GM13976 (cell line): ENCODE results near the gene FAM107B.
"Not testable (repeated sequence)": the region's sequence is repeated elsewhere in the genome, so short reads cannot be mapped to it uniquely, and the experiment has no call there.

ENCODE experiments used
- DNase-seq: peaks from one replicate; pipeline ENCODE4 v3.0.0; 2012; ENCODE audit warnings: low spot score
- in situ Hi-C: fragments of 300-500 bp; cut with MboI; formaldehyde crosslinking; loops from one replicate; pipeline ENCODE4 v1.12.0; 2022; ENCODE audit warnings: low sequenced_read_pairs, mixed read lengths, inconsistent platforms; ENCODE audit not compliant: unreplicated experiment
- TF ChIP-seq, protein P1 (sequence below): IDR thresholded peaks from 2 replicates; pipeline ENCODE4 v1.5.1; 2012; ENCODE audit warnings: borderline replicate concordance, mild to moderate bottlenecking; ENCODE audit not compliant: insufficient read depth; ENCODE audit errors: extremely low read depth, missing control alignments, control extremely low read depth

The FAM107B gene

DNA sequence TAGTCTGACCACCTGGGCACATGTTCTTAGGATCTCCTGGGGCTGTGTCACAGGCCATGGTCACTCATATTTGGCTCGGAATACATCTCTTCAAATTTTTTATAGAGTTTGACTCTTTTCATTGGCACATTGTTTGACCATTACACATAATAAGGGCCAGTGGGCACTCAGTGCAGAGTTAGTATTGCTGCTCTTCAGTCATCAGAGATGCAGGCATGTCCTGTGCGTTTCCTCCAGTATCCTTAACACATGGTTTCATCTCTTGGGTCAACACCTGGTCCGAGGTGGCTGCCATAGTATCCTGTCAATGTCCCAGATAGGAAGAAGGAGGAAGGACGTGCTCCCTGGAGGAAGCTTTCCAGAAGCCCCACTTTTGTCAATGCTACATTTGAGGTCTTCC is 125.0 kb downstream of the FAM107B start:
- DNase-seq = no peak
- TF ChIP-seq, protein P1, sequence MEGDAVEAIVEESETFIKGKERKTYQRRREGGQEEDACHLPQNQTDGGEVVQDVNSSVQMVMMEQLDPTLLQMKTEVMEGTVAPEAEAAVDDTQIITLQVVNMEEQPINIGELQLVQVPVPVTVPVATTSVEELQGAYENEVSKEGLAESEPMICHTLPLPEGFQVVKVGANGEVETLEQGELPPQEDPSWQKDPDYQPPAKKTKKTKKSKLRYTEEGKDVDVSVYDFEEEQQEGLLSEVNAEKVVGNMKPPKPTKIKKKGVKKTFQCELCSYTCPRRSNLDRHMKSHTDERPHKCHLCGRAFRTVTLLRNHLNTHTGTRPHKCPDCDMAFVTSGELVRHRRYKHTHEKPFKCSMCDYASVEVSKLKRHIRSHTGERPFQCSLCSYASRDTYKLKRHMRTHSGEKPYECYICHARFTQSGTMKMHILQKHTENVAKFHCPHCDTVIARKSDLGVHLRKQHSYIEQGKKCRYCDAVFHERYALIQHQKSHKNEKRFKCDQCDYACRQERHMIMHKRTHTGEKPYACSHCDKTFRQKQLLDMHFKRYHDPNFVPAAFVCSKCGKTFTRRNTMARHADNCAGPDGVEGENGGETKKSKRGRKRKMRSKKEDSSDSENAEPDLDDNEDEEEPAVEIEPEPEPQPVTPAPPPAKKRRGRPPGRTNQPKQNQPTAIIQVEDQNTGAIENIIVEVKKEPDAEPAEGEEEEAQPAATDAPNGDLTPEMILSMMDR = no peak
- in situ Hi-C loops = no loop called here

DNA sequence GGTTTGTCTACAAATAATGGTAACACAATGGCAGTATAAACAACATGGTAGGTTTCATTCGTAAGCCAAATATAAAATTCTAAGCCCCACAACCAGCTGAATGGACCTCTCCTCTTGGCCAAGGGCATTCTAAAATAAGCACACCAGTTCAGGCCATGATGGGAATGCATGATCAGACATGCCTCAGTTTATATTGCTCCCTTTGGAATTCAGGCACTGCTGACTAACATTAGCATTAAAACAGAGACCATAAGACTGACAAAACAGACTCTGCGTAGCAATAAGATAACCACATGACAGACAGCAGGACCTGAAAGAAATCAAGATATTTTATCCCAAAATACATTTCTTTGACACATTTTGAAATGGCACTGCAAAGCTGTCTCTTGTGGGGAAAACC is 125.8 kb downstream of the FAM107B start:
- DNase-seq = no peak
- in situ Hi-C loops = no loop called here
- TF ChIP-seq, protein P1 = no peak

DNA sequence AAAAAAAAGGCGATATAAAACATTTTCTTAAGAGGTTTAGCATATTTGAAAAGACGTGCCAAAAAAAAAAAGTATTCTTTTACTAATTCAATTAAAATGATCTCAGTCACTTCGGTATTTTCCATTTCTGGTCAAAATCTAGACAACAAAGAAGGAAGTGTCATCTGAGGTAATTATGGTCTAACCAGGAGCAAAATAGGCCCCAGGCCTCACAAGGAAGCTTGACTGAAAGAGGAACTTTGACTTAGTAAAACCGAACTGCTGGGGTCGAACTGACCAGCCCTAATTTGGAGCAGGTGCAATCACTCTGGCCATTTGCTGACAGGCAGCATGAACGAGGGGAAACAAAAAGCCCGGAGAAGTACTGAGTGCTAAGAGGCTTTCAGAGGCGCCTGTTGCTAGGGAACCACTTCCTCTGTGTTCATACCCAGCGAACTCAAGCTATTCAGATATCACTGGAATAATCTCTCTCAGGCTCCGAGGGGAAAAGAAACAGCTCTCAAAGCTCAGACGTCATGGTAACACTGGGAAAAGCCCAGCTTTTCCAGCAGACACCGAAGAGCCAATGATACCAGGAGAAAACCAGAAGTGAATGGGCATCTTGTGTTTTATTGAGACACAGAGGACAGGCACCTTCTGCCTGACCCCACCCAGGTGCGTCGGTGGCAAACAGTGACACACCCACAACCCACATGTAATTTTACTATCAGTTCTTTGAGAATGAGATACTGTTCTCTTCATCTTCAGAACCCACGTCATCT is 126.5 kb downstream of the FAM107B start:
- TF ChIP-seq, protein P1 = no peak
- in situ Hi-C loops = no loop called here
- peak; percentile 75 for DNase-seq

DNA sequence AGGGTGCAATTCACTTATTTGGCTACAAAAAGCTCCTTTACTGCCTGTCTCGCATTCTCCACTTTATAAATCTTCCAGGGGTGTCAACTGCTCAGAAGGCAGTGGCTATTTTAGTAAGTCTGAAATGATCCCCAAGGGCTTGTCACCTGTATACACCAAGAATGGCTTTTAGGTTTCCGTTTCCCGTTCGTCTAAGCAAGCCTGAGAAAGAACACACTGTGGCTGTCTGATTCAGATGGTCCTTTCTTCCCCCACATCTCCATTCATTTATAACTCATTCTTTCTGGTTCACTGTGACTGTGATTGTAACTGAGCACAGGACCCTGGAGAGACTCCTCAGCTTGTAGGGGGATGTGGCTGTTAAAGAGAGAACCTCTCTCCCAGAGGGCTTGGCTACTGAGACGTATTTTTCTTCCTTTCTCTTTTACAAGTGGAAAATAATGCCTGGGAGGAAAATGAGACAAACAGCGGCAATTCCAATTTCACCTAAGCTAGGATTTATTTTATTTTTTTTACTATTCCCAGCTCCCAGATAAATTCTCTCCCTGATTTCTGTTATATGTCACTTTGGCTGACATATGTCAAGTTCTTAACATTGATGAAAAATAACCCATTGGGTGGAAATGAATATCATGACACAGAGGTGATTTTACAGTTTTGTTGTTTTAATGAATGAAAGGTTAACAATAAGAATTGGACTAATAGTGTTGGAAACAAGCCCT is 129.3 kb downstream of the FAM107B start:
- DNase-seq = no peak
- in situ Hi-C loops = no loop called here

DNA sequence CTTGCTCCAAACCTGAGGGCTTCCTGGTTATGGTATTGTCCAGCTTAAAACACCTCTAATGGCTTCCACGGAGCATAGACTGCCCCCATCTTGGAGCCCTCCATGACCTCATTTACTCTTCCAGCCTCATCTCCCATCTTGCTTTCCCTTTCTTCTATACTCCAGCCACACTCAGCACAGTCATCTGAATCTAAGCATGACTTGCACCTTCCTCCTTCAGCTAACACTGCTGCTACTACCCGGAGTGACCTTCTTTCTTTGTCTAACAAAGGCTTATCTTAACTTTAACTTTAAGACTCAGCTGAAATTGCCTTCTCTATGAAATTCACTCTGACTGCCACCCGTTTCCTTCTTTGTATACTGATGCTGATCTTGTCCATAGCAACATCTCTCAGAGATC is 135.1 kb downstream of the FAM107B start:
- DNase-seq = no peak
- in situ Hi-C loops = no loop called here
- TF ChIP-seq, protein P1 = no peak

More for the DNA sequence above, 129.3 kb downstream of the FAM107B start:
- TF ChIP-seq, protein P1 = no peak

DNA sequence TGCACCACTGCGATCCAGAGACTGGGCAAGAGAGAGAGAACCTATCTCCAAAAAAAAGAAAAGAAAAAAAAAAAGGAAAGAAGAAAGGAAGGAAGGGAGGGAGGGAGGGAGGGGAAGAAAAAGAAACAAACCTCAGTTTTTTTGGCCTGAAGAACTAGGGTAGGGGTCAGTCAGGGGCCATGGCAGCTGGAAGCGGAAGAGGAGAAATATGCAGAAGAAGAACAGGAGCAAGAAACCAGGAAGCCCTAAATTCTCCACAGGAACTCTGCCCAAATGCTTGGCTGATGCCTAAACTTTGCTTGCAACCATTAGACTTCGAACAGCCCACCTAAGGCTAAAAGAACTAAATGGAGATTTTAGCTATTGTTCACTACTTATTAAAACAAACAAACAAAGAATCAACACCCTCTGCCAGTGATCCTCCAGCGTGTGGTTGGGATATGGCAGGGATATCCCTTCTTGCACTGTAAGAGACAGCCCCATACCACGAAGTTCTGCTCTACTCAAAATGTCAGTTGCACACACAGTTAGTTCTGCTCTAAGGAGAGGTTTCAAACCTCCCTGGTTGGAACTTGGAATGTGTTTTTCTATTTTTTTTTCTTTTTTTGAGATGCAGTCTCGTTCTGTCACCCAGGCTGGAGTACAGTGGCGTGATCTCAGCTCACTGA is 139.5 kb downstream of the FAM107B start:
- no peak for DNase-seq
- in situ Hi-C loops = no loop called here
- TF ChIP-seq, protein P1 = no peak

DNA sequence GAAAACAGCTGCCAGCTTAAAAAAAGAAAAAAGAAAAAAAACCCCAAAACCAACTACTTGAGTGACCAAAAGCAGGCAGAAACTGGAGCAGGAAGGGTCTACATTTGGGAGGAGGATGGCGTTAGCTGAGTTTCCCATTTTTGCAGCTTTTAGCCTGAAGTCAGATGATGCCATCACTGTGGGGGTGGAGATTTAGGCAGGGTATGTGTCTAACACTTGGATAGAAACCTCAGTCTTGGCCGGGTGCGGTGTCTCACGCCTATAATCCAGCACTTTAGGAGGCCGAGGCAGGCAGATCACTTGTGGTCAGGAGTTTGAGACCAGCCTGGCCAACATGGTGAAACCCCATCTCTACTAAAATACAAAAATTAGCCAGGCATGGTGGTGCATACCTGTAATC is 140.1 kb downstream of the FAM107B start:
- DNase-seq, in situ Hi-C loops: not testable (repeated sequence)
